Right cardiac atrium (tissue), 5 donors: Measurements from ENCODE around the gene SND1. TPM values are rescaled to one million over a fixed set of nuclear protein-coding genes. Genes with fewer than 3 reads are reported as not detected.
A peak's percentile ranks its signal among the peaks of the same experiment; 100 is the strongest.

ENCODE experiments used
- ATAC-seq, 2 donors: fragments of 200-7000 bp; cut with Tn5 transposase; one replicate each; pipeline versions ENCODE4 v1.8.0 to v1.9.1; 2020; ENCODE audit warnings: moderate library complexity in 2 of 2, mild to moderate bottlenecking in 1 of 2
- DNase-seq, 3 donors: peaks; one replicate each; pipeline ENCODE4 v3.0.0-alpha.2; 2020
- H3K27ac ChIP-seq: one replicate; pipeline ENCODE4 v1.5.1; 2013; ENCODE audit warnings: mild to moderate bottlenecking, low read length, control low read depth, moderate library complexity
- H3K27me3 ChIP-seq: one replicate; pipeline ENCODE4 v1.6.1; 2013; ENCODE audit not compliant: control insufficient read depth, insufficient read depth
- H3K4me1 ChIP-seq: one replicate; pipeline ENCODE4 v1.6.1; 2013; ENCODE audit warnings: low read length; ENCODE audit not compliant: control insufficient read depth, insufficient read depth
- H3K4me3 ChIP-seq: one replicate; pipeline ENCODE4 v1.5.1; 2013; ENCODE audit warnings: low read length, control low read depth
- H3K9me3 ChIP-seq: one replicate; pipeline ENCODE4 v1.6.1; 2013; ENCODE audit warnings: low read length; ENCODE audit not compliant: control insufficient read depth
- WGBS: extraction: QIAGEN DNeasy Blood & Tissue Kit; methylation state at CpG from one replicate; pipeline ENCODE4 v1.1.7; 2013; 5-methylcytosine and 5-hydroxymethylcytosine counted together
- intact Hi-C, 4 donors: fragments of 100-400 bp; cut with DNase I; formaldehyde crosslinking; loops; one replicate each; pipeline versions ENCODE4 v1.11.0 to v1.14.0; 2022 to 2023
- polyA plus RNA-seq: library from polyadenylated mRNA; stranded (reverse); fragments of 200-250 nt; gene quantifications from one replicate; pipeline ENCODE4 v1.2.3, GENCODE V29; 2013
- total RNA-seq, 4 donors: library from RNA; stranded (reverse); fragmentation: NEBNext Ultra II Directional; extraction: Animal tissue kit (Norgen Biotek cat#: 25700); gene quantifications; one replicate each; pipeline ENCODE4 v1.2.1, GENCODE V29; 2021
- donor health status: healthy with polysubstance abuse.
- donor health status: DM: no; HTN: yes; CAD: no.
- donor health status: DM: no; HTN: no; CAD: no.
- donor health status: DM: no; HTN: yes; CAD: no; lungs with severe emphysema.
- donor health status: DM: yes; HTN: yes; CAD: no.

The SND1 gene
- total and polyA plus RNA-seq, 5 donors = 50.0 to 107 (median 89.3) TPM

- ATAC-seq (no peak), DNase-seq (no peak)
- Histone ChIP-seq H3K27me3 (no peaks in the 10 kb centered on the region), H3K27ac (no peak overlapping the region), H3K4me1 (no peaks in the 10 kb centered on the region), H3K4me3 (no peak overlapping the region), H3K9me3 (no peaks in the 10 kb centered on the region)
- intact Hi-C loops = no loop called here
- WGBS = 96% methylated on average over 3 of the region's 3 CpGs
Observed at GRCh38 chr7:127690337-127690736, 38.3 kb downstream of the SND1 start.

- intact Hi-C loops = no loop called here
- no peaks in the 10 kb centered on the region for H3K27me3 ChIP-seq
Observed at GRCh38 chr7:127690806-127691205, 38.8 kb downstream of the SND1 start.

GRCh38 chr7:127692200-127692599 lies 40.2 kb downstream of the SND1 start:
- H3K27me3 ChIP-seq = no peaks in the 10 kb centered on the region
- intact Hi-C loops = no loop called here
- DNase-seq = no peak

More at GRCh38 chr7:127690806-127691205, 38.8 kb downstream of the SND1 start:
- Histone ChIP-seq H3K4me1 (no peaks in the 10 kb centered on the region), H3K4me3 (no peak overlapping the region), H3K9me3 (no peaks in the 10 kb centered on the region), H3K27ac (no peak overlapping the region)
- ATAC-seq = no peak
- DNase-seq = no peak
- 92% methylated on average over 3 of the region's 3 CpGs for WGBS

GRCh38 chr7:127699853-127700252 lies 47.9 kb downstream of the SND1 start:
- Histone ChIP-seq H3K27me3 (no peaks in the 10 kb centered on the region), H3K27ac (no peak overlapping the region), H3K4me1 (no peaks in the 10 kb centered on the region), H3K4me3 (no peak overlapping the region), H3K9me3 (no peaks in the 10 kb centered on the region)
- no peak for ATAC-seq
- intact Hi-C loops = loop anchor here in 1 of 4 donors (10.0 kb wide), 1 partner anchor 435 kb away; no protein-coding TSS in a partner anchor
- no peak for DNase-seq
- WGBS = 76% methylated on average over 2 of the region's 2 CpGs

More at GRCh38 chr7:127692200-127692599, 40.2 kb downstream of the SND1 start:
- Histone ChIP-seq H3K4me1 (no peaks in the 10 kb centered on the region), H3K27ac (no peak overlapping the region), H3K4me3 (no peak overlapping the region), H3K9me3 (no peaks in the 10 kb centered on the region)
- ATAC-seq = no peak
- WGBS = 97% methylated on average over 1 of the region's 1 CpG

- DNase-seq = no peak
- Histone ChIP-seq H3K4me1 (no peaks in the 10 kb centered on the region), H3K27ac (no peak overlapping the region), H3K27me3 (no peaks in the 10 kb centered on the region), H3K4me3 (no peak overlapping the region), H3K9me3 (no peaks in the 10 kb centered on the region)
- WGBS = 95% methylated on average over 6 of the region's 6 CpGs
- intact Hi-C loops = loop anchor here in 1 of 4 donors (10.0 kb wide), 1 partner anchor 433 kb away; no protein-coding TSS in a partner anchor
- ATAC-seq = no peak
Observed at GRCh38 chr7:127702052-127702652, 50.2 kb downstream of the SND1 start.

GRCh38 chr7:127702938-127703337 lies 50.9 kb downstream of the SND1 start:
- no peak for ATAC-seq
- Histone ChIP-seq H3K9me3 (no peaks in the 10 kb centered on the region), H3K27ac (no peak overlapping the region), H3K27me3 (no peaks in the 10 kb centered on the region), H3K4me3 (no peak overlapping the region), H3K4me1 (no peaks in the 10 kb centered on the region)
- no peak for DNase-seq
- WGBS = 90% methylated on average over 7 of the region's 7 CpGs
- intact Hi-C loops = loop anchor here in 1 of 4 donors (10.0 kb wide), 1 partner anchor 432 kb away; no protein-coding TSS in a partner anchor

GRCh38 chr7:127704211-127704610 lies 52.2 kb downstream of the SND1 start:
- no peak overlapping the region for H3K27ac ChIP-seq
- DNase-seq = no peak
- H3K4me1 ChIP-seq = no peaks in the 10 kb centered on the region
- intact Hi-C loops = loop anchor here in 1 of 4 donors (10.0 kb wide), 1 partner anchor 431 kb away; no protein-coding TSS in a partner anchor
- ATAC-seq = no peak
- no peaks in the 10 kb centered on the region for H3K27me3 ChIP-seq
- no peaks in the 10 kb centered on the region for H3K9me3 ChIP-seq
- 67% methylated on average over 1 of the region's 1 CpG for WGBS
- no peak overlapping the region for H3K4me3 ChIP-seq

GRCh38 chr7:127705461-127705959 lies 53.5 kb downstream of the SND1 start:
- Histone ChIP-seq H3K4me1 (no peaks in the 10 kb centered on the region), H3K9me3 (no peaks in the 10 kb centered on the region), H3K27me3 (no peaks in the 10 kb centered on the region), H3K4me3 (no peak overlapping the region), H3K27ac (no peak overlapping the region)
- WGBS = 86% methylated on average over 6 of the region's 6 CpGs
- intact Hi-C loops = loop anchor here in 1 of 4 donors (10.0 kb wide), 1 partner anchor 429 kb away; no protein-coding TSS in a partner anchor
- ATAC-seq (no peak), DNase-seq (no peak)

GRCh38 chr7:127706766-127707165 lies 54.8 kb downstream of the SND1 start:
- intact Hi-C loops = loop anchor here in 2 of 4 donors (2.0 to 10.0 kb wide), 2 partner anchors 428 to 502 kb away; no protein-coding TSS in a partner anchor
- no peaks in the 10 kb centered on the region for H3K4me1 ChIP-seq
- H3K4me3 ChIP-seq = no peak overlapping the region
- no peak for DNase-seq
- no peak for ATAC-seq
- no peak overlapping the region for H3K27ac ChIP-seq
- no peaks in the 10 kb centered on the region for H3K27me3 ChIP-seq
- no peaks in the 10 kb centered on the region for H3K9me3 ChIP-seq

GRCh38 chr7:127708201-127708600 lies 56.2 kb downstream of the SND1 start:
- intact Hi-C loops = loop anchor here in 1 of 4 donors (2.0 to 10.0 kb wide), 2 partner anchors 427 to 501 kb away; no protein-coding TSS in a partner anchor
- 54% methylated on average over 1 of the region's 1 CpG for WGBS
- Histone ChIP-seq H3K4me3 (no peak overlapping the region), H3K27me3 (no peaks in the 10 kb centered on the region), H3K27ac (no peak overlapping the region), H3K4me1 (no peaks in the 10 kb centered on the region), H3K9me3 (no peaks in the 10 kb centered on the region)
- no peak for ATAC-seq
- DNase-seq = no peak

GRCh38 chr7:127708788-127709187 lies 56.8 kb downstream of the SND1 start:
- WGBS = 98% methylated on average over 1 of the region's 1 CpG
- Histone ChIP-seq H3K27ac (no peak overlapping the region), H3K9me3 (no peaks in the 10 kb centered on the region), H3K4me1 (no peaks in the 10 kb centered on the region), H3K27me3 (no peaks in the 10 kb centered on the region), H3K4me3 (no peak overlapping the region)
- ATAC-seq = peak; percentile 85 to 88
- DNase-seq = peak in 2 of 3 donors; percentile 68 to 80
- intact Hi-C loops = loop anchor here in 1 of 4 donors (2.0 to 10.0 kb wide), 2 partner anchors 426 to 500 kb away; no protein-coding TSS in a partner anchor
